G401.6 (cell line): ENCODE measurements around the gene ADSS1.

Source experiments
- FAIRE-seq: peaks from 2 replicates; lab custom pipeline; 2012; peaks lifted over from hg19 to GRCh38; lab: Jason Lieb, UNC

The ADSS1 gene

DNA sequence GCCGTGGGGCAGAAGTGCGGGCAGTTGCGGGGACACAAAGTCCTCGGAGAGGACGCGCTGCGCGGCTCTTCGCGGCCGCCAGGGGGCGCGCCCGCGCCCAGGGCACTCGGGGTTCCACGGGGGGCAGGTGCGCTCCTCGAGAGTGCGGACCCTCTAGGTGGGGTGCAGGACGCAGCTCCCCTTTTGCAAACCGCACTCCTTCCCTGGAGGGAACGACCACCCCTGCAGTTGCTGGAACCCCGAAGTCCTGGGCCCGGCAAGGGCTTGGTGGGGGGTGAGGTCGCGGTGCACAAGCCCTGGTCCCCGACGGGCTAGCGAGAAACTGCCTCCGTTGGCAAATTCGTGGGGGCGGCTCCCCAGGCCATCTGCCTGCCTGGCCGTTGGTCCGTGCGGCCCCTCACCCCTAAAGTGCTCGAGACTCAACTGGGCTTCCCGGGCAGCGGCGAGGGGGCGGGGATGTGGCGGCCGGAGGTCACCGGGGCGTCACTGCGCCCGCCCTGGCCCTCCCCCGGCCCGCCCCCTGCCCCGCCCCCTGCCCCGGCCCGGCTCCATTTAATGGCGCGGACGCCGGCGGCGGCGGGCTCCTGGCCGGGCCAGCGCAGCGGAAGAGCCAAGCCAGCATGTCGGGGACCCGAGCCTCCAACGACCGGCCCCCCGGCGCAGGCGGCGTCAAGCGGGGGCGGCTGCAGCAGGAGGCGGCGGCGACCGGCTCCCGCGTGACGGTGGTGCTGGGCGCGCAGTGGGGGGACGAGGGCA is at the start of gene ADSS1:
Gene ADSS1 (plus strand): TSS at position 579 of the 756 bp plus-strand sequence. CDS start 42 bp downstream, at position 621.
- FAIRE-seq: no peak

DNA sequence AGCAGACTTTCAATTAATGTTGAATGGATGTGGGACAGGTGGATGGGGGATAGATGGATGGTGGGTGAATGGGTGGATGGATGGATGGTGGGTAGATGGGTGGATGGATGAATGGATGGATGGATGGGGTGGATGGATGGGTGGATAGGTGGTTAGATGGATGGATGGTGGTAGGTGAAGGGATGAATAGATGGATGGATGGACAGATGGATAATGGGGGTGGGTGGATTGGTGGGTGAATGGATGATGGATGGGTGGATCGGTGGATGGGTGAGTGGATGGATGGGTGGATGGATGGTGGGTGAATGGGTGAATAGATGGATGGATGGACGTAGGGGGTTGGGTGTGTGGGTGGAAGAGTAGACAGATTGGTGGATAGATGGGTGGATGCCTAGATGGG is 48.6 kb upstream of the ADSS1 start:
- no peak for FAIRE-seq

DNA sequence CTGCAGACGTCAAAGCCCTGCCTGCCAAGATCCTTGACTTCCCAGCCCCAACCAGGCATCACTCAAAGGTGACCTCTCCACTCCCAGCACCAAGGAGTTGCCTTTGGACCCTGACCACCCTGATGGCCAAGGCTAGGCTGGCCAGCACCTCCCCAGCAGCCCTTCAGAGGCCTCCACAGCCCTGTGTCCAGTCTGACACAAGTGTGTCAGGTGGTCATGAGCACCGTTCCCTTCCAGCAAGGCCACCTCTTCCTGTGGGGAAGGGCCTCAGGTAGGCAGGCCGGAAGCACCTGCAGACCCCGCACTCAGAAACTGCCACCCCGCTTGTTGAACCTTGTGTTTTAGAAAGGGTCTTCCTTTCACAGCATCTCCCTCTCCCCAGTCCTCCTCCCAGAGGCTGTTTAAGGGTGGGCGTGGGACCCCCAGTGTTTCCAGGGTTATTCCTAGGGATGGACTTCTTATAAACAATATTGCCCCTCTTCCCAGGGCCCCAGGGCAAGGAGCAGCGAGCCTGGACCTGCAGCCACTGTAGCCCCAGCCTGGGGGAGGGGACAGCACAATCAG is 47.8 kb upstream of the ADSS1 start:
- FAIRE-seq: no peak

DNA sequence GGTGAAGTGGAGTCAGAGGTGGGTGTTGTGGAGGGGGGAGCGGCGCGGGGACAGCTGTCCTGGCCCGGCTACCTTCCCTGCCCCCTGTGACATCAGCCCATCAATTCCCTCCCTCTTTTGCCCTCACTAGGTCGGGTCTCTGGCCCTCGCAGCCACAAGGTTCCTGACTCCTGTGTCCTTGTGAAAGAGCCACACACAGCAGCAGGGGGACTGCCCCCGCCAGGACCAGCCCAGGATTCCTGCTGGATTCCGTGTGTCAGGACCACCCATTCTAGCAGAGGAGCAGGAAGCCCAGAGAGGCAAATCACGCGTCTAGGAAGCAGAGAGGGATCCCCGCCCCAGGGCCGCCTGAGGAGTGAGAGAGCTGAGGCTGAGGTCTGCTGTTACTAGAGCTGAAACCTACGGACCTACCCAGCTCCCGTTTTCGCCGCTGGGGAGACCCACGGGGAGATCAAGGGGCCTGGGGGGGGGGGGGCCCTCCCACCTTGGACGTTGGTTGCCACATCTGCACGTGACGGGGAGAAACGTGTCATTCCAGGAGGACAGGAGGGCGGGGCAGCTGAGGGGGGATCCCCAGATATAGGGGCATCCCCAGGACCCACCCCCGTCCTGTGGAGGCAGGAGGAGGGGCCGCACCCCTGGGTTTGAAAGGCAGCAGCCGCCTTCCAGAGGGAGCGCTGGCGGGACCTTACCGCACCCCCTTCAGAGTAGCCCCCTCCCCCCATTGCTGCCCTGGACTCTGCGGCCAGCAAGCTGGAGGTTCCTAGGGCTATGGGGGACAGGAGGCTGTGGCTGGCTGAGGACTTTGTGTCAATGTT is 47.1 kb upstream of the ADSS1 start:
- FAIRE-seq: no peak

DNA sequence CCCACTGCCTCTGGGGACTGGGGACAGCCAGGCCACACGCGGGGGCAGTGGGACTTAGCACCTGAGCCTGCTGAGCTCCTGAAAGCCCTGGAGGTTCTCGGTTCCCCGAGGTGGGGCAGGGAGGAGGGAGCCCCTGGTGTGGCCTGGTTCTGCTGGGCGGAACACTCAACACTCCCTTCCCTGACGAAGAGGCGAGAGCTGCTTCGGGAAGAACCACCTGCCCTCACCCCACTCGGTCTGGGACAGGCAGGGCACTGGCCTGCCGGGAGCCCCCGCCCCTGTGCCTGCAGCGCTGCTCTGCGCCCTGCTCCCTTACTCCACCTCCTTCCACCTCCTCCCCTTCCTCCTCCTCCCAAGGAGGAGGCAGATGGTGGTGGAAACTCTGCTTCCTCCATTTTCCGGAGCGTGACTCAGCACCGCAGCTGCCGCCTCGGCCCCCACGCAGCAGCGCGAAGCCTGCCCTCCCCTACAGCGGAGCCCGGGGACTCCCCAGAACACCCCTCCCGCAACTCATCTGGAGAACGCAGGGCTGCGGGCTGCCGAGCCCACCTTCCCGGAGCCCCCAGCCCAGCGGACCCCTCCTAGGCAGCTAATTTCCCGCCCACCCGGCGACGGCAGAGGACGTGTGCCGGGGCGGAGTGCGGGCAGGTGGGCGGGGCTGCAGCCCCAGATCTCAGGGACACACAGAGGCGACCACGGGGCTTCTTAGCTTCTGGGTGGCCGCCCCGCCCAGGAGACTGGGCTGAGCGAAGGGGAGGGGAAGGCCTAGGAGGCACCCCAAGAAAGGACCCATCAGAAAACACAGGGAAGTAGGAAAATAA is 46.3 kb upstream of the ADSS1 start:
- peak; percentile 69 for FAIRE-seq

DNA sequence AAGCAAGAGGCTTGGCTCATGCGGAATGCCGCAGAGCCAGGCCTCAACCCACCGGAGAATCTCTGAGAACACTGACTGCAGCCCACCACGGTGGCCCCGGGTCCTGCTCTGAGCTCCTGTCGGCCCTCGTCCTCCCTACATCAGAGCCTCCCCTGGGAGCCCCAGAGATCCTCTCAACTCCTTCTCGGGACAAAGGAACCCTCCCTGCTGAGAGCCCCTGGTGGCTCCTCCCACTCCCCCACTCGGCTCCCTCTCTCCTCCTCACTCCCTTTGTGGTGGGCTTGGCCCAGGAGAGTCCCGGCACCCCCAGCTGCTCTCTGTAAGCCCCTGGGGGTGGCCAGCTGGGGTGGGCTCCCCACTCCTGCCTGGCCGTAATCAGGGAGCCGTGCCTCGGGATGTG is 45.7 kb upstream of the ADSS1 start:
- FAIRE-seq: no peak

DNA sequence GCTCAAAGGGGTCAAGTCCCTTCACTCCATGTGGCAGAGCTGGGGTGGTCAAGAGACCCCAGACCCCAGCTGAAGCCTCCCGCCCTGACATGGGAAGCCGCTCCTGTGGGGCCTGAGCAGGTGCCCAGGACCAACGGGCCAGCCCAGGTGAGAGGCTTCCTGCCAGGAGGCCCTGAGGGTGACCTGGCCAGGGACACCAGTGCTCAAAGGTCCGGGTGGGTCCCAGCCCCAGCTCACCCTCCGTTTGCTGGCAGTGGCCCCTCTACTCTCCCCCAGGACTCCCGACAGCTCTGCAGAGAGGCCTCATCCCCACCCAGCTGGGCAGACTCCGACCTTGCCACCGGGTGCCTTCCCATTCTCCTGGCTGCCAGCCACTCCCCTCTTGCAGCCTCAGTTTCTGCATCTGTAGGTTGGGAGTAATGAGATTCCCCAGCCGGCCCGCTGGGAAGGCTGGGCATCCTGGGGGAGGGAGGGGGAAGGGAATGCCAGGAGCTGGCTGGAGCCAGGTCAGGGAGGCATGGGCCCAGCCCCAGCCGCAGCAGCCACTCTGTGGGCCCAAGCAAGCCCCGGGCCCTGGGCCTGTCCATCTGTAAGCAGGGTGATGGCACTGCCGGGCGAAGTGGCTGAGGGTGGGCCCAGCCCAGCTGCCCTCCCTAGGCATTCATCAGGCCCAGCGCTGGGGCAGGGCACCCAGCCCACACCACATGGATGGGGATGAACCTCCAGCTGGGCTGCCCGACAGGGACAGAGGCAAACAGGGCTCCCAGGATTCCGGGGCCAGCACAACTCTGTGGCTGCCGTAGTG is 44.9 kb upstream of the ADSS1 start:
- no peak for FAIRE-seq

DNA sequence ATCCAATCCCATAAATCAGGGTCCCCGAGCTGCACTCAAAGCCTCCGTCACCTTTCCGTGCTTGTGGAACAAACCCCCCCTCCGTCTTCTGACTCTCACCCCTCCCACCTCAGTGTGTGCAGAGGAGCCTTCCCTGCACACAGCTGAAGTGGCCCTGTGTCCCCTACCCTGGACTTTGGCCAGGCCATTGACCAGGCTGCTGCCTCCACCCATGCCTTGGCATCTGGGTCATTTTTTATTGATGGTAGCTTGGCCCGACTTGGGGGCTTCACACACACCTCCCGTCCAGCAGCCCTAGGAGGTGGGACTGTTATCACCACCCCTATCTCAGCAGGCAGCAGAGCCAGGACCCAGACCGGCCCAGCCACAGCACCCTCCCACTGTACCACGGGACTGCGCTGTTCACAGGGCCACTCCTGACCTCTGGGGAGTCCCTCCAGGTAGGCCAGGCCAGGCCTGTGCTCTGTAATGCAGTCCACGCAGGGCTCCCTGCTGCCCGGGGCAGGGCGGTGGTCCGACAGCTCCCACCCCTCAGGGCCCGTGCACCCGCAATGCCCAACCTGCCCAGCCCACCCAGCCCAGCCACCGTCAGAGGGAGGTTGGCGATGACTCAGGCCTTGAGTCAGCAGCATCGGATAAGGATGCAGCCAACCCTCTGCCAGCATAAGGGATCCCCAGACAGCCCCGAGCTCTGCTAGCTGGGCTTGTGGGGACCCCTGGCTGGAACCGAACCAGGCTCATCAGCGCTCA is 43.8 kb upstream of the ADSS1 start:
- FAIRE-seq: no peak

DNA sequence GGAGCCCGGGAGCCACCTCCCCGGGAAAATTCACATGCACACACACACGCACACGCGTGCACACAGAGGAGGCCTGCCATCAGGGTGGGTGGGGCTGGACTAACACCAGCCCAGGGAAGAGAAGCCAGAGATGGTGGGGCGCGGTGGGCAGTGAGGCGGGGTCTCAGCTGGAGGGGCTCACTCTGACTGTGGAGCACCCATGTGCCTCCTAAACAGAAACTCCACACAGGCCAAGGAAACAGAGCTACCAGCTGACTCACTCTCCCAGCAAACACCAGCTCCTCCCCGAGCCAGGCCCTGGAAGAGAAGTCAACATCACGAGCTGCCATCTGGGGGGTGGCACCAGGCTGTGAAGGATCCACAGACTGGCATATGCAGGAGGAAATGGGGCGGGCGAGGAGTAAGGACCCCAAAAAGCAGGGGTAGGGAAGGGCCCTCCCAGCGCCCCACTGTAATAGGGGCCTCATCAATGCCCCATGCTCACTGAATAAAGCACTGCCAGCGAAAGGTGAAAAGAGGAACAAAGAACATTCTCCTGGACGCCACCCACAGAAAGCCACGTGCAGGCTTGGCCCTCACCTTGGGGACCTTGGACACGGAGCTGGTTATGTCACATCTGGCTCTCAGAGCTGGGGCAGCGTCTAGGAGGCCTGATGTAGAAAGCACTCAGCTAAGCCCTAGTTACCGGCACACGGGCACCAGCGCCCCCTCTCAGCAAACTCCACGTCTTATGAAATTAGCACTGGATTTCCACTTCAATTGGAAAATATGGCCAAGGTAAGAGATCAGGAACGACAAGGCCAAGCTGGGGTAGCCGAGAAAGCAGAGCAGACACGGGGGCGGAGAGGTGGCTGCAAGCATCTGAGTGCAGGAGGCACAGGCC is 43.0 kb upstream of the ADSS1 start:
- FAIRE-seq: peak; percentile 41

DNA sequence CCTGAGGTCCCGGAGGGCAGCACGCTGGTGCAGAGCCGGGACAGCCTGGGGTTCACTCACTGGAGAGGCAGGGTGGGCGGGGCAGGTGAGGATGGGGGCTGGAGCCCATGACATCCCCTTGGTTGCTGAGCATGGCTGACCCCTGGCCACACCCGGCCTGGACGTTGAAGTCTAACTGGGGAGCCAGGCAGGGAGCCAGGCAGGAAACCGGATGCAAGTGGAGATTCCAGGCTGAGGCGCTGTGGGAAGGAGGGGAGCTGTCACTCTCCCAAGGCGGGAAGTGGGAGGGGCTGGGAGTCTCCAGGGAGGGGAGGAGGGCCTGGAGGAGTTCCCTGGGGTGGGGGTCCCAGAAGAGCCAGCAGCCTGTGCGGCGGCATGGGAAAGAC is 42.3 kb upstream of the ADSS1 start:
- peak; percentile 11 for FAIRE-seq

DNA sequence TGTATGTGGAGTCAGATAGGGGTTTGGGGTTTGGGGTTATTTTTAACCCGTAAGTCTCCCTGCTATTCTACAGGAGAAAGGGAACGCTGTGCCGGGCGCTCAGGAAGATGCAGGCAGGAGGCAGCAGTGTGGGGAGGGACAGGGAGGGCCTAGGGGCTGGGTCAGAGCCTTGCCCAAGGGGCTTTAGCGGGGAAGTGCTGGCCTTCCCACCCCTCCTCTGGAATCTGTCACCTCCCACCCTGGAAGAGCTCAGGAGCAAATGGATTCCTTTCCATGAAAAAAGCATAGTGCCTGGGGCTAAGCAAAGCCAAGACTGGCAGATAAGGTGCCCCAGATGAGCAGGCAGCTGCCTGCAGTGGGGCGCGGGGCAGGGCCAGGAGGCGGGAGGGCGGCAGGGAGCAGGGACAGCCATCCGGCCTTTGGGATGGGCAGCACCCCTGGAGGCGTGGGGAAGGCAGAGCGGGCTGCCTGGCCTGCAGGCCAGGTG is 41.9 kb upstream of the ADSS1 start:
- FAIRE-seq: no peak

DNA sequence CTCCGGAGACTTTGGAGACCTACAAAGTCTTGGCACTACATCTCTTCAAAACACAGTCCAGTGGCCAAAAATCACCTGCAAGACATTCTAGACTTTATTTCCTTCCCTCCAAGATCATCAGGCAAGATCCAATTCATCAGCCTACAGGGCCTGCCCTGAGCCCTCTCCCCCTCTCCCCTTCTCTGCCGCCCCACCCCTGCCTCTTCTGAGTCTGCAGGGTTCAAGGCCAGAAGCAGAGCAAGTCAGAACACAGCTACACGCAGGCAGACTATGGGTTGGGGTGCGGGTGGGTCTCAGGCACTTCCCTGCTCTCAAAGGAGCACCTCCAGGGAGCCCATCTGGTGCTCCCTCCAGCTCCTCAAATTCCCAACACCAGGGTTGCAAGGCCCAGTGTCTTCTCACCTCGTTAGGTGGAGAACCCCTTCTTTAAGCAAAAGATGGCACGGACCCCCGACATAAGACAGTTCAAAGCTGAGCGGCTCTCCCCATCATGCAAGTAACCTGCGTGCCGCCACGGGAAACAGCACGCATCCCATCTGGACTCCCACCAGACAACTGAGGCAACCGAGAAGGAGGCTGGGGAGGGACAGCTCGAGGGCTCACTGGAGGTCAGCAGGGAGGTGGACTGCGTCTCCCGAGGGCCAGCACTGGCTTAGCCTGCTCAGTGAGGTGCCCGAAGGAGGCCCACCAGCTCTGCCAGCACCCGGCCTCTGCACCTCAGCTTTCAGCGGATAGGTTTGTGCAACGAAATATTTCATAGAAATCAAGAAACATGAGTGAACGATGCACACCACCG is 40.2 kb upstream of the ADSS1 start:
- FAIRE-seq: no peak

DNA sequence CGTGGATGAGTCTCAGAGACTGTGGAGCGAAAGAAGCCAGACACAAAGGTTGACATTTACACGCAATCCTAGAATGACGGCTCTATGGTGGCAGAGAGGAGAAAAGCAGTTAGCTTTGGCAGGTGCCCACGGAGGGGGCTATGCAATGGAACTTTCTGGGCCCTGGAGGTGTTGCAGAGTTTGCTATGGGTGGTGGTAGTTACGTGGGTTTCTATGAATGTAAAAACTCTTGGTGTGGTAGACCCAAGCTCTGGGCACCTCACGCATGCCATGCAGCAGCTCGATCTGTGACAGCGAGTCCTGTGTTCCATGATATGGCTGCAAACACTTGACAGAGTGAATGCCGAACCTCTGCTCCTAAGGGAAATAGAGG is 39.6 kb upstream of the ADSS1 start:
- FAIRE-seq: no peak

DNA sequence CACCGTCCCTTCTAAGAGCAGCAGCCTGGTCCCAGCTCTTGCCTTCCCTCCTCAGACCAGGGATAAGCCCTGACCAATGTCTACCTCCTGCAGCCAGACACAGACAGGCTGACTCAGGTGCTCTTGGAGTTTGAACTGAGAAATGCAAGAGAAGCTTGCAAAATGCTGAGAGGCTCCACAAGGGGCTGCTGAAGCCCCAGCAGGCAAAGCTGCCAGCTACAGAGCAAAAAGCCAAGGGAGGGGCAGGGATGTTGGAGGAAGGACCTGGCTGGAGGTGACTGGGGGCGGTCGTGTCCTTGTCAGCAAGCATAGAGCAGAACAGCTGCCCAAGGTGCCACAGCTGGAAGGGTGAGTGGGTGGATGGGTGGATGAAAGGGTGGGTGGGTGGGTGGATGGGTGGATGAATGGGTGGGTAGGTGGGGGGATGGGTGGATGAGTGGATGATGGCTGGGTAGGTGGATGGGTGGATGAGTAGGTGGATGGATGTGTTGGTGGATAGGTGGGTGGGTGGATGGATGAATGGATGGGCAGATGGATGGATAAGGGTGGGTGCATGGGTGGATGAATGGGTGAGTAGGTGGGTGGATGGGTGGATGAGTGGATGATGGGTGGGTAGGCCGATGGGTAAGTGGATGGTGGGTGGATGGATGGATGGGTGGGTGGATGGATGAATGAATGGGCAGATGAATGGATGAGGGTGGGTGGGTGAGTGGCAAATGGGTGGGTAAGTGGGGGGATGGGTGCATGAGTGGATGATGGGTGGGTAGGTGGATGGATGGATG is 38.6 kb upstream of the ADSS1 start:
- FAIRE-seq: no peak

DNA sequence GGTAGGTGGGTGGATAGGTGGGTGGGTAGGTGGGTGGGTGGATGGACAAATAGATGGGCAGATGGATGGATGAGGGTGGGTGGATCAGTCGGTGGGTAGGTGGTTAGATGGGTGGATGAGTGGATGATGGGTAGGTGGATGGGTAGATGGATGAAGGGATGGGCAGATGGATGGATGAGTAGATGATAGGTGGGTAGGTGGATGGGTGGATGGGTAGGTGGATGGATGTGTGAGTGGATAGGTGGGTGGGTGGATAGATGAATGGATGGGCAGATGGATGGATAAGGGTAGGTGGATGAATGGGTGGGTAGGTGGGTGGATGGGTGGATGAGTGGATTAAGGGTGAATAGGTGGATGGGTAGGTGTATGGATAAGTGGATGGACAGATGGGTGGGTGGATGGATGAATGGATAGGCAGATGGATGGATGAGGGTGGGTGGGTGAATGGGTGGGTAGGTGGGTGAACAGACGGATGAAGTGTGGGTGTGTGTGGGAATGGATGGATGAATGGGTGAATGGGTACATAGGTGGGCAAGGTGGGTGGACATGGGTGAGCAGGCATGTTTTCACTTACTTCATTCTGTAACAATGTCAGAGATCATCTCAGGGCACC is 37.9 kb upstream of the ADSS1 start:
- no peak for FAIRE-seq

DNA sequence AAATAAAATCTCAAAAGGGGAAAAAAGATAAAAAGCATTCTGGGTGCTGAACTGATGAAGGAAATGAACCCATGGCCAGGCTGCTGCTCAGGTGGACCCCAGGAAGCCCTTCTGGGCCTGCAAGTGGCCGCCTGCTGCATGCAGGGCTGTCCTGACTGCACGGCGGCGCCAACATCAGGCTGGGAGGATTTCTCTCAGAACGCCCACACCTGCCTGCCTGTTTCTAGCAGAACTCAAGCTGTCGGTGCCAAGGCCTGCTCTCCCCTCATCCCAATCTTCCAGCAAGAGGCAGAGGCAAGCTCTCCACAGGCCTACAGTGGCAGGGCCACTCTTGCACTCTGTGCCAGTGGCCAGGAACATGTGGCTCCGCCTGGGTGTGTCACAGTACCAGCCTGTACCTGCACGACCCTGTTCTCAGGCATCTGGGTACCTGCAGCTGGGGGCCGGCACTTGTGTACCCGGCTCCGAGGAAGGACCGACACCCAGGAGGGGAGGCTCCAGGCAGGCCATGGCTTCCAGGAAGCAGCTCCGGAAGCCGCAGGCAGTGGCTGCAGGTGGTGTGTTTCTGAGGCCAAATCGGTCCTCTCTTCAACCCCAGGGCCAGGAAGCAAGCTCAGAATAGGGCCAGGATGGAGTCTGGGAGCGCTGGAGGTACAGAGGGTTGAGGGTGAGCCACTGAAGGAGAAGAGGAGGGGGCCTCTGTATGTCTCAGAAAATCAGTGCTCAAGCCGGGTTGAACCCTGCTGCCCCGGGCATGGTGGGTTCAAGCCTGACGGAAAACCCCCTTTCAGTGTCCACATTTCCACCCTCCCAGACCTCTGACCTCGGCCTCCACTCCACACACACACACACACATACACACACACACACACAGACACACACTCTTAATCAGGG is 37.2 kb upstream of the ADSS1 start:
- no peak for FAIRE-seq
